Testis (tissue), 3 donors: ENCODE data around the gene OST4. TPM values are rescaled to one million over a fixed set of nuclear protein-coding genes. Genes with fewer than 3 reads are reported as not detected.

Experiments used
- DNase-seq: peaks from one replicate; pipeline ENCODE4 v3.0.0-alpha.2; 2019
- H3K27ac ChIP-seq, 2 donors: fragments of 200-600 bp; sonication (generic); one replicate each; pipeline ENCODE4 v1.5.1; 2019
- H3K27me3 ChIP-seq: fragments of 200-600 bp; sonication (generic); one replicate; pipeline ENCODE4 v1.5.1; 2019
- H3K36me3 ChIP-seq: fragments of 200-600 bp; sonication (generic); one replicate; pipeline ENCODE4 v1.5.1; 2017; ENCODE audit warnings: low read depth; ENCODE audit errors: missing control alignments
- H3K4me1 ChIP-seq: fragments of 200-600 bp; sonication (generic); one replicate; pipeline ENCODE4 v1.5.1; 2019
- H3K4me3 ChIP-seq, 2 donors: fragments of 200-600 bp; sonication (generic); one replicate each; pipeline ENCODE4 v1.5.1; 2017 to 2019
- H3K9me3 ChIP-seq: fragments of 200-600 bp; sonication (generic); one replicate; pipeline ENCODE4 v1.5.1; 2017
- POLR2A ChIP-seq: fragments of 450-650 bp; IDR thresholded peaks from one replicate; pipeline ENCODE4 v1.6.1; 2017; ENCODE audit warnings: antibody characterized with exemption, mild to moderate bottlenecking, moderate library complexity
- WGBS, 2 donors: methylation state at CpG; one replicate each; pipeline ENCODE4 v1.1.5; 2018; 5-methylcytosine and 5-hydroxymethylcytosine counted together
- intact Hi-C: fragments of 100-400 bp; cut with DNase I; formaldehyde crosslinking; loops from one replicate; pipeline ENCODE4 v1.15.1; 2023; ENCODE audit warnings: low total_unique reads
- polyA plus RNA-seq: library from polyadenylated mRNA; stranded (reverse); fragments of 350-450 nt; fragmentation: Illumina TruSeq; extraction: RNeasy Lipid Tissue Mini Kit (QIAGEN cat#74804); gene quantifications from one replicate; pipeline ENCODE4 v1.2.3, GENCODE V29; 2014; ENCODE audit warnings: low read depth, low replicate concordance; ENCODE audit not compliant: insufficient read depth
- total RNA-seq, 2 donors: library from RNA; depleted of rRNA; stranded (reverse); fragments of >200 nt; gene quantifications; one replicate each; pipeline ENCODE4 v1.2.3, GENCODE V29; 2016
- TF ChIP-seq, protein P1 (sequence below), 3 experiments: fragments of 450-650 bp in 2 of 3; fragments of 200-600 bp in 1 of 3; sonication (generic) in 1 of 3; IDR thresholded peaks; one replicate each; pipeline ENCODE4 v1.5.1; 2016 to 2019; ENCODE audit warnings: antibody characterized with exemption in 3 of 3, mild to moderate bottlenecking in 2 of 3, moderate library complexity in 1 of 3

OST4 gene
- total and polyA plus RNA-seq, 3 donors from 2014 or later: 220 to 297 (median 262) TPM

DNA sequence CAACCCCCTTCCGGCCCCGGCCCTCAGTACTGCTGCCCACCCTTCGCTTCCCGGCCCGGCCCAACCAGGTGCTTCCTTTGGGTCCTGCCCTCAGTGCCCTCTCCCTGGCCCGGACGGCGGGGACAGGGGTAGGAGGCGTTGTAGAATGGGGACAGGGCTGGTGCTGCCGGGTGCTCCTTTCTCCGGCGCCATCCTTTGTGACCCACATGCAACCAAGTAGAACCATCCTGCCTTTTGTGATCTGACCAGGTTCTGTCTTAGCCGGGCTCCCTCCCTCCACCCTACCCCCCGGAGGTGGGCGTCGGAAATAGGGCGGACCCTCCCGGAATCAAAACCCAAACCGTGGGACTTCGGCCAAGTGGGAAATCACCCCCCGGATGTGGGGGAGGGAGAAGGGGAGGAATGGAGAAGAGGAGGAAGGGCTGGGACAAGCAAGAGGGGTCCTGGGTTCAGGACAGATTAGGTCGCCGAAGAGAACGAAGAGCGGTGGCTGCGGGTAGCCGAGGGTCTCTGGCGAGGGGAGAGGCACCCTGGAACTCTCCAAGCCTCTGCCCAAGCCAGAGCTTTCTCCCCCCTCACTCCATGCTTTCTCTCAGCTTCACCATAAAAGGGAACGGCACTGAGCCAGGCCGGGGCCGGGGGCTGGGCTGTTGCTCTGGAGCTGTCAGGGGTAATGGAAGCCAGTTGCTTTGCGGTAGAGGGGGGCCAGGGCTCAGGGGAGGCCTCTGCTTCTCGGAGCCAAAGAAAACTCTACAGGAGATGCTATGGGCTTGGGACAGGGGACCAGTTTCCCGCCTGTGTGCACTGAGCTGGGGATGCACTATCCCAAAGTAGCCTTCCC is 756 bp upstream of the OST4 start:
- H3K4me1 ChIP-seq: peaks cover 53% of the 10 kb centered on the region
- DNase-seq: peak; percentile 84
- no peaks in the 10 kb centered on the region for H3K27me3 ChIP-seq
- no peaks in the 10 kb centered on the region for H3K9me3 ChIP-seq
- intact Hi-C loops: no loop called here
- peak overlapping the region; percentile 86 to 94 for H3K4me3 ChIP-seq
- H3K36me3 ChIP-seq: no peaks in the 10 kb centered on the region
- H3K27ac ChIP-seq: peak overlapping the region; percentile 83 to 94
- TF ChIP-seq, protein P1, sequence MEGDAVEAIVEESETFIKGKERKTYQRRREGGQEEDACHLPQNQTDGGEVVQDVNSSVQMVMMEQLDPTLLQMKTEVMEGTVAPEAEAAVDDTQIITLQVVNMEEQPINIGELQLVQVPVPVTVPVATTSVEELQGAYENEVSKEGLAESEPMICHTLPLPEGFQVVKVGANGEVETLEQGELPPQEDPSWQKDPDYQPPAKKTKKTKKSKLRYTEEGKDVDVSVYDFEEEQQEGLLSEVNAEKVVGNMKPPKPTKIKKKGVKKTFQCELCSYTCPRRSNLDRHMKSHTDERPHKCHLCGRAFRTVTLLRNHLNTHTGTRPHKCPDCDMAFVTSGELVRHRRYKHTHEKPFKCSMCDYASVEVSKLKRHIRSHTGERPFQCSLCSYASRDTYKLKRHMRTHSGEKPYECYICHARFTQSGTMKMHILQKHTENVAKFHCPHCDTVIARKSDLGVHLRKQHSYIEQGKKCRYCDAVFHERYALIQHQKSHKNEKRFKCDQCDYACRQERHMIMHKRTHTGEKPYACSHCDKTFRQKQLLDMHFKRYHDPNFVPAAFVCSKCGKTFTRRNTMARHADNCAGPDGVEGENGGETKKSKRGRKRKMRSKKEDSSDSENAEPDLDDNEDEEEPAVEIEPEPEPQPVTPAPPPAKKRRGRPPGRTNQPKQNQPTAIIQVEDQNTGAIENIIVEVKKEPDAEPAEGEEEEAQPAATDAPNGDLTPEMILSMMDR (IDR thresholded peaks at IDR 0.05): no peak
- TF ChIP-seq POLR2A: no peak
- 2% methylated on average over 24 to 34 of the region's 34 CpGs for WGBS, 2 donors

DNA sequence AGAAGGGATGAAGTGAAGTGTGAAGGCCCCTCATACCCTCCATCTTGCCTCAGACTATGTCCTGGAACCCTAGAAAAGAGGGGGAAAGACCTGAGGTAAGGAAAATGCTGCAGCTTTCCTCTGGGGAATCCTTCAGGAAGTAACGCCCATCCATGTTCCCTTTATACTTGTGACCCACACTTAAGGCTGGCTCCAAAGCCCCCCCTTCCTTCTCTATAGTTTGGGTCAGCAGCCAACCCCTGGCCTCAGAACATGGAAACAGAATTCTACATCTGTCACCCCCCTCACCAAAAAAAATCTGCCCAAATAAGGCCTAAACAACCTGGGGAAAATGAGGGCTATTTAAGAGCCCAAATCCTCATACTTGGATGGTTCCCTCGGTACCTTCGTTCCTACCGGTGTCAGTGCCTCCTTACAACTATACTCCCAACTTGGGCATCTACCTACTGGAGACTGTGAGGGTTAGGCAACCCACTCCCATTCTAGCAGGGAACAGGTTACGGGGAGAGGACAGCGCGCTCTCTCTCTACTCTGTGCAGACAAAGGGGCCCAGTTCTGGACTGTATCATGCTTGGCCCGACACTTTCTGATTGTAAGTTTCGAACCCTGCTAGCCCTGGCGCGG is 689 bp downstream of the OST4 start:
- H3K27me3 ChIP-seq: no peaks in the 10 kb centered on the region
- peak overlapping the region; percentile 86 to 94 for H3K4me3 ChIP-seq
- DNase-seq: no peak
- TF ChIP-seq, protein P1 (IDR thresholded peaks at IDR 0.05): no peak
- TF ChIP-seq POLR2A: no peak
- H3K4me1 ChIP-seq: peaks cover 49% of the 10 kb centered on the region
- H3K27ac ChIP-seq: peak overlapping the region; percentile 93 to 94
- 0 to 3% methylated on average over 4 to 11 of the region's 11 CpGs for WGBS, 2 donors
- H3K9me3 ChIP-seq: no peaks in the 10 kb centered on the region
- intact Hi-C loops: no loop called here
- no peaks in the 10 kb centered on the region for H3K36me3 ChIP-seq

DNA sequence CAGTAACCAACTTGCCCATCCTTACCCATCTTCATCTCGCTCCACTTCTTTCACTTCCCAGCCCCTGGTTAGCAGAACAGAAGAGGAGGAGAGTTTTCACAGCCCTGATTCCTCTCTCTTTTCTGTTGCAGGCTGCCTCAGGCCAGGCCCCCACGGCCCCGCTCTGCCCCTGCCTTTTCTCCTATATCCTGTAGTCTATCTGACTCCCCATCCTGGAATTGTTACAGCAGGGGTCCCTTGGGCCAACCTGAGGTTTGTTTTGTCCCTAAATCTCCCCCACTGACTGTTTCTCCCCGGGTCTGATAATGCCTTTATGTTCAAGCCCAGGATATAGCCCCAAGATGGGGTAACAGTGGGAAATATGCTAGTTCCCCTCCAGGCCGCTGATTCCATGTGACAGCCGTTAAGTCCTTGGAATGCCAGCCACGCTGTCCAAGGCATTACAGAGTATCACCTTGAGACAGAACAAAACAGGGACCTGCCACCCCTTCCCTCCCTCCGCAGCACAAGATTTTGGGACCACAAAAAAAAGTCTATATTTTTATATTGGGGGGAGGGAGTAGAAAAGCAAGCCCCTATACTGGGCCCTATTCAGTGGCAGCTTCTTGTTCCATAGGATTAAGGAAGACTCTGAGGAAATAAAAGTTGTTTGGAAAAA is 1.4 kb downstream of the OST4 start:
- no peaks in the 10 kb centered on the region for H3K36me3 ChIP-seq
- H3K4me3 ChIP-seq: no peak overlapping the region
- H3K27me3 ChIP-seq: no peaks in the 10 kb centered on the region
- TF ChIP-seq POLR2A: no peak
- TF ChIP-seq, protein P1 (IDR thresholded peaks at IDR 0.05): no peak
- peaks cover 42% of the 10 kb centered on the region for H3K4me1 ChIP-seq
- H3K27ac ChIP-seq: peak overlapping the region in 1 of 2 donors; percentile 94
- 77 to 84% methylated on average over 8 of the region's 8 CpGs for WGBS, 2 donors
- no peaks in the 10 kb centered on the region for H3K9me3 ChIP-seq
- no peak for DNase-seq
- intact Hi-C loops: no loop called here

DNA sequence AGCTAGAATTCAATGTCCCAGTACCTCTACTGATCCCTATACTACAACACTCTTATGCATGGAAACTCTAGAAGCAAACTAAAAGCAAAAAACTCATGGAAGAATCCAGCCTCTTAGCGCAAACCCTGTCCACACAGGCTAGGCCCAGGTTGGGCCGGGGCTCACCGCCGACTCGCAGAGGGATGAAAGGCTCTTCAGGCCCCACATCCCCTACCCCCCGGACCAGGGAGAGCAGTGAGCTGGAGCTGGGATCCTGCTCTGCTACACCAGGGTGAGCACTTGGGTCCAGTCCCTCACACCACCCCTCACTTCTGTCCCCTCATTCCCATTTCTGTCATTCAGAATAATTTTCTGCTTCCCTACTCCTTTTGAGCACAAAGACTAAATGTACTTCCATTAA is 2.0 kb downstream of the OST4 start:
- Histone ChIP-seq H3K36me3 (no peaks in the 10 kb centered on the region), H3K27ac (no peak overlapping the region)

More for the DNA sequence above, 2.0 kb downstream of the OST4 start:
- no peak for DNase-seq
- TF ChIP-seq POLR2A: no peak
- TF ChIP-seq, protein P1 (IDR thresholded peaks at IDR 0.05): no peak
- WGBS, 2 donors: 92 to 93% methylated on average over 6 of the region's 6 CpGs
- intact Hi-C loops: no loop called here
- no peak overlapping the region for H3K4me3 ChIP-seq
- no peaks in the 10 kb centered on the region for H3K9me3 ChIP-seq
- peaks cover 38% of the 10 kb centered on the region for H3K4me1 ChIP-seq
- H3K27me3 ChIP-seq: no peaks in the 10 kb centered on the region
